Hepatocyte (in vitro differentiated cells): ENCODE results near the gene IFT22.
"Not testable (repeated sequence)": the region's sequence is repeated elsewhere in the genome, so short reads cannot be mapped to it uniquely, and the experiment has no call there.

Experiments
- CTCF ChIP-seq: fragments of 200-600 bp; sonication (generic); IDR thresholded peaks from 2 replicates; pipeline ENCODE4 v1.5.1; 2016; ENCODE audit warnings: antibody characterized with exemption, mild to moderate bottlenecking; ENCODE audit not compliant: poor library complexity
- EZH2phosphoT487 ChIP-seq: fragments of 200-600 bp; sonication (generic); IDR thresholded peaks from one replicate; pipeline ENCODE4 v1.6.1; 2018; ENCODE audit warnings: antibody characterized with exemption, mild to moderate bottlenecking, low read depth, moderate library complexity; ENCODE audit not compliant: unreplicated experiment, severe bottlenecking

- TF ChIP-seq CTCF, EZH2phosphoT487: not testable (repeated sequence)
Measured at GRCh38 chr7:101285880-101286279, 35.7 kb downstream of the IFT22 start.
